Stimulated activated CD4-positive, alpha-beta T cell treated with anti-CD3 and anti-CD28 coated beads, Interleukin-15, amount 100 ng/mL, for 1 hour (primary cell): ENCODE results near the gene KNL1.
"Not testable (repeated sequence)": the region's sequence is repeated elsewhere in the genome, so short reads cannot be mapped to it uniquely, and the experiment has no call there.

Experiments used
- DNase-seq, 2 donors: peaks; one replicate each; pipeline ENCODE4 v3.0.0-alpha.2; 2020; ENCODE audit warnings: low read depth in 1 of 2, low spot score in 1 of 2

Gene KNL1

DNA sequence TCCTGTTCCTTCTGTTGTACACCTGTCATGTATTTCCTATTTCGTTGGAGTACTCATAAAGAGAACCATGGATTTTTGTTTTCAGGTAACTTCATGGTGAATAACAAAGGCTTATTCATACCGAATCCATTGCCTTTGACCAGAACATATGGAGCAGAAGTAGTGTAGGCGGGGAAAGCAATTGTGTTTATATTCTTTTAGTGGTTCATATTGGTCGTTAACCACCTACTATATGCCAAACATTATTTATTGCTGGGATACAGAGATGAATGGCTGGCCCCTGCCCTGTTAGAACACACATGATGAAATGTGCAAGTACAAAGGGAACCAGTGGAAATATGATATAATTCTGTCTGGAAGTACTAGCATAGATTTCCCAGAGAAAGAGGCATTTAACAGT, 15.2 kb upstream of the KNL1 start:
- no peak for DNase-seq

DNA sequence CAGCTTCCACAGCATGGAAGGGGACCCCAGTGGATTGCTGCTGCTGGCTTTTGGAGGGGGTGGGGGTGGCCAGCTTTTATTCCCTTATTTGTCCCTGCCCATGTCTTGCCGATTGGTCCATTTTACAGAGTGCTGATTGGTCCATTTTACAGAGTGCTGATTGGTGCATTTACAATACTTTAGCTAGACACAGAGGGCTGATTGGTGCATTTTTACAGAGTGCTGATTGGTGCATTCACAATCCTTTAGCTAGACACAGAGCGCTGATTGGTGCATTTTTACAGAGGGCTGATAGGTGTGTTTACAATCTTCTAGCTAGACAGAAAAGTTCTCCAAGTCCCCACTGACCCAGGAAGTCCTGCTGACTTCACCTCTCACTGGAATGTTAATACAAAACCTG, 12.3 kb upstream of the KNL1 start:
- not testable (repeated sequence) for DNase-seq

DNA sequence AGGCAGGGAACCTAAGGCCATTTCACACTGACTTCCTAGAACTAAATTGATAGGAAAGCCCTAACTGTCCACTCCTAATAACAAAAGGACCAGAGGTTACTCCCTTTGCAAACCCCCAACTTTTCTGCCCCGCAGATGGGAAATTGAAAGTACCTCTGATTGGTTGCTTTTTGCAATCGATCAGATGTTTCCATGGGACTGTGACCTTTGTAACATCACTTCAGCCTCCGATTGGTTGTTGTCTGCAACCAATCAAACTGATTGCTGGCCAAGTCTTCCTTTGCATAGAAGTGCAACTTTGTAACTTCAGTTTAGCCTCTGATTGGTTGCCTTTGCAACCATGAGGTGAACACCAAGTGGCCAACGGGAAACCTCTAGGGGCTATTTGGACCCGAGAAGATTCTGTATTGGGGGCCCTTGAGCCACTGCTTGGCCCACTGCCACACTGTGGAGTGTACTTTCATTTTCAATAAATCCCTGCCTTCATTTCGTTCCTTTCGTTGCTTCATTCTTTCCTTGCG, 11.3 kb upstream of the KNL1 start:
- no peak for DNase-seq

DNA sequence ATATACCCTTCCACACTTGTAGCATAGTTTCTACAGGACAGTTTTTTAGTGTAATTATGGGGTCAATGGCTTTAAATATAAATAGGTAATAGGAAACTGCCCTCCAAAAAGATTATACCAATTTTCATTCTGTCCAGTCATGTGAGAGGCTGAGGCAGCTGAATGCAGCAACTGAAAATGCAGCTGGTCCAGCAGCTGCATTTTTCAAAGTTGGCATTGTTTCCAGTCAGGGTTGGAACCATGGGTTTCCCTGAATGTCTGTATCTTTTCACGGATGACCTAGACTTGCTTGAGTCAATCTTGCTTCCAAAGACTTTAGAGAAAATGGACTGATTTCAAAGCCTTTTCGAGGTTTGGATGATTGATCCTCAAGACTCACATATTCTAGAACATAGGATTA, 9.9 kb upstream of the KNL1 start:
- no peak for DNase-seq

DNA sequence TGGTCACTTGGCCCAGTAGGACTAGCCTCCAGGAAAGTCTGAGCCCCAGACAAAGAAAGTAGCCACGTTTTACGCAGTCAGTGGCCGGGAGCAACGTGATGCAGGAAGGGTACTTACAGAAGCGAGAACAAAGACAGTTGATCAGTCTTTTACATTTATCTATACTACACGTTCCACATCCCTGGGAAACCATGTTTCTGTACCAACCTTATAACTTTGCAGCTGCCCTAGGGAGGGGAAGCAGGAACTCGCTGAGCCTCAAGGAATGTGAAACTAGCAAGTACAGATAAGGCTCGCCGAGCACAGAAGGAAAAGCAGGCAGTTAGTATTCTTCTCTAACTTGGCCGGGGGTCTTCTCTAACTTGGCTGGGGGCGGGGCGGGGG, 3.4 kb upstream of the KNL1 start:
- no peak for DNase-seq

DNA sequence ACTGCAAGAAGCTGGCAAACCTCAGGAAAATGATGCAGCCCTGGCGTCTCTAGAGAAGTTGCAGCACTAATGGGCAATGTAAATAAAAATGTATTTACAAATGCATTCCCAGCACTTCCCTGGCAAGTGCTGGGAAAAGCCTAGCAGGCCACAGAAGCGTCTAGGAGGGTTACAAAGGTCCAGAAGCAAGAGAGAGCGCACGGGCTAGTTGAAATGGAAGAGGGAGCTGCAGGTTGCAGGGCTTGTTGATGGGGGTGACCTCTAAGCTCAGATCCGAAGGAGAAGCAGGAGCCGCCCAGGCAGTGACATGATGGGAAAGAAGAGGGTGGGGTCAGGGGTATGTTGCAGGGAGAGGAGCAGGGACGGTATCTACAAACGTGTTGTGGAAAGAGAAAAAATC, 2.7 kb upstream of the KNL1 start:
- DNase-seq: no peak

DNA sequence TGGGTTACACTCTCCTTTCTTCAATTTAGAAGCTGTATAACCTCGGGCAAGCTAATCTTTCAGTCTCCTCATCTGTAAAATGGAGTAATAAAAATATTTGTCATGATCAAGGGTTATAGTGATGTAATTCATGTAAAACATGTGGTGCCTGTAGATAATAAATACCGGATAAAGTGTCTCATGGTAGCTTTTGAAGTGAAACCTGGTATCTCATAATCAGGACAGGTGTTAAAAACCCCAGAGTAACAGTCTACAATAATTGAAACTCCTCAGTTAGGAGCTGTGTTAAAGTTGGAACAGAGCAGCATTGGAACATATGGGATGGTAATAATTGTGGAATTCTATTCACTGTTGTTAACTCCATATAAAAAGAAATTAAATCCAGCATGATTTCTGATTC, 884 bp upstream of the KNL1 start:
- DNase-seq: no peak

DNA sequence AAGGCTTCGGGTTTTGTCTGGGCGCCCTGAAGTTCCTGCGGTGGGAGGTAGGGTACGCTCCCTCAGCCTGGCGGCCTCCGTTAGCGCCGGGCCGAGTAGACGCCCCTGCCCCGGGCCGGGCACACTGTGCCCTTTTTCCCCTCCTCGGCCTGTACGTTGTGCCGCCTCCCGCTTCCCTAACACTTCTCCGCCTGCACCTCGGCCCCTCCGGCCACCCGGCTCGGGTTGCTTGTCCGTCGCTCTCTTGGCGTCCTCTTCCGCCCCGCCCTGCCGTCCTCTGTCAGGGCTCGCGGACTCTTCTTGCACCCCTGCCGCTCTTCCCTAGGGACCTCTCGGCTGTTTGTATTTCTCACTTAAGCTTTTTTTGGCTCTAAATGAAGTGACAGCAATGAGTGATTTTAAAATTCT, 384 bp downstream of the KNL1 start:
- no peak for DNase-seq

DNA sequence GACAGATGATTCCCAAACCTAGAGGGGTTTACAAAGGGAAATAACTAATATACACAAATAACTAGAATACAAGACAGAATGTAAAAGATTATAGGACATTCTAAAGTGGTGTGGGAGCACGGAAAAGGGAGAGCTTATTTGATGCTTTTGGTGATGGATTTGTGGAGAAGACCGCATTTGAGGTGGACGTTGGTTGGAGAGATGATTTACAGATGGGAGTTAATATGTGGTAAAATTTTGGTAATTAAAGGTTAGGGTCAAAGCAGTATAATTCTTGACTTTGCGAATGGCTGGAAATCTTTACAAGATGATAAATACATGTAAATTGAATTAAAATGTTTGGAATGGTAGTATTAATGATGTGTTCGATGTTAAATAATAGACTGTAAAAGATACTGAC, 1.2 kb downstream of the KNL1 start:
- no peak for DNase-seq

DNA sequence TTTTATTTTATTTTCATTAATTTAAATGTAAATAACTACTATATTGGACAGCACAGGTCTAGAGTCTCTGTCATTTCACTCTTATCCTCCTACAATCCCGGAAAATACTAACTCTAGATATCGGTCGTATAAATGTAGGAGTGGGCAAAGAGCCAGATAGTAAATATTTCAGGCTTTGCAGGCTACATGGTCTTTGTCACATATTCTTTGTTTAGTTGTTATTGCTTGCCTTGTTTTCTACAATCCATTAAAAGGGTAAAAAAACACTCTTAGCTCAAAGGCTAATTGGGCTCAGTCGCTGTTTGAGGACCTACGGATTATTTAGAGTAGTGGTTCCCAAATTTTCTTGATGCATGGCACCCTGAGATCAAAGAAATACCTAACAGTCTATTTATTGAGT, 1.7 kb downstream of the KNL1 start:
- DNase-seq: no peak

DNA sequence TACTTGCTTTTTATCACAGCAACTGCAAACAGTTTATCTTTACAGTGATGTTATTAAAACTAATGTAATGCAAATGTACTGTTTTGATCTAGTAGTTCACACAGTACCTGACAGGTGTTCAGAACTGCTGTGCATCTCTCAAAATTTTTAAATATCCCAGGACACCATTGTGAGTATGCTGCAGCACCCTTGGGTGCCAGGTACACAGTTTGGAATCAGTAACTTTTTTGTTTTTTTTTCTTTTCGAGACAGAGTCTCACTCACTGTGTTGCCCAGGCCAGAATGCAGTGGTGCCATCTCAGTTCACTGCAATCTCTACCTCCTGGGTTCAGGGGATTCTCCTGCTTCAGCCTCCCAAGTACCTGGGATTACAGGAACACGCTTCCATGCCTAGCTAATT, 3.0 kb downstream of the KNL1 start:
- DNase-seq: no peak

DNA sequence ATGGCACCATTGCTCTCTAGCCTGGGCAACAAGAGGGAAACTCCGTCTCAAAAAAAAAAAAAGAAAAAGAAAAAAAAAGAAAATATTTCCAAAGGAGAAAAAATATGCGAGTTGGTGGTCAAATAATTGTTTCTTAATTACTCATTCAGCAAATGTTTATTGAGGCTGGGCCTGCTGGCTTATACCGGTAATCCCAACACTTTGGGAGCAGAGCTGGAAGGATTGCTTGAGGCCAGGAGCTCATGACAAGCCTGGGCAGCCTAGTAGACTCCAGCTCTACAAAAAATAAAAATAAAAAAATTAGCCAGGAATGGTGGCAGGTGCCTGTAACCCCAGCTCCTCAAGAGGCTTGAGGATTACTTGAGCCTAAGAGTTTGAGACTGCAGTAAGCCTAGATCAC, 4.1 kb downstream of the KNL1 start:
- no peak for DNase-seq

DNA sequence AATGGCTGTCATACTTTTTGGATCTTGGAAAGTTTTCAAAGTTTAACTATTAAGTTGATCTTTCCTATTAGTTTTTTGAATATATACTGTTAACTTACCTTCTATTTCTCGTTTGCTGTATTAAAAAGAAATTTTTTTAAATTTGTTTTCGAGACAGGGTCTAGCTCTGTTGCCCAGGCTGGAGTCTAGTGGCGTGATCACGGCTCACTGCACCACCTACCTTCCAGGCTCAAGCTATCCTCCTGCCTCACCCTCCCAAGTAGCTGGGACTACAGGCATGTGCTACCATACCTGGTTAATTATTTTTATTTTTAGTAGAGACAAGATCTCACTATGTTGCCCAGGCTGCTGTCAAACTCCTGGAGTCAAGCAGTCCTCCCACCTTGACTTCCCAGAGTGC, 4.6 kb downstream of the KNL1 start:
- DNase-seq: no peak

DNA sequence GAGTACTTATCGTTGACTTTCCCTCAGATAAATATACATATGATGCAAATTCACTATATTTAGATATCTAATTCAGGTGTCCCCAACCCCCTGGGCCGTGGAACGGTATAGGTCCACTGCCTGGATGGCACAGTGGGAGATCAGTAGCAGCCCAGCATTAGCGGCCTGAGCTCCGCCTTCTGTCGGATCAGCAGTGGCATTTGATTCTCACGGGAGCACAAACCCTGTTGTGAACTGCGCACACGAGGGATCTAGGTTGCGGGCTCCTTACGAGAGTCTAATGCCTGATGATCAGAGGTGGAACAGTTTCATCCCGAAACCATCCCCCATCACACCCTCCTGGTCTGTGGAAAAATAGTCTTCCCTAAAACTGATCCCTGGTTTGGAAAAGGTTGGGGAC, 6.9 kb downstream of the KNL1 start:
- DNase-seq: no peak

DNA sequence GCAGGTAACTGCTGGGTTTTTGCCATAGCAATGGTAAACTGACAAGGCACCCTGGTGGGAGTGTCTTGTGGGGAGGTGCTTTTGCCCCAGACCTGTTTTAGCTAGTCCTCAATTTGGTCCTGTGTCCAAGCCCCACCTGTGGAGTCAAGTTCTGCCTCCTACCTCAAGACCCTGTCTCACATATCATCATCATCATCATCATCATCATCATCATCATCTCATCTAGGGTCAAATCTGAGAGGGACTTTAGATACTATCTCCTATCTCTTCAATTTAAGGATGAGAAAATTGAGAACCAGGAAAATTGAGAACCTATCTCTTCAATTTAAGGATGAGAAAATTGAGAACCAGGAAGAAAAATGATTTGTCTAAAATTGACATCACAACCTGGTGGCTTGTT, 9.9 kb downstream of the KNL1 start:
- DNase-seq: no peak

DNA sequence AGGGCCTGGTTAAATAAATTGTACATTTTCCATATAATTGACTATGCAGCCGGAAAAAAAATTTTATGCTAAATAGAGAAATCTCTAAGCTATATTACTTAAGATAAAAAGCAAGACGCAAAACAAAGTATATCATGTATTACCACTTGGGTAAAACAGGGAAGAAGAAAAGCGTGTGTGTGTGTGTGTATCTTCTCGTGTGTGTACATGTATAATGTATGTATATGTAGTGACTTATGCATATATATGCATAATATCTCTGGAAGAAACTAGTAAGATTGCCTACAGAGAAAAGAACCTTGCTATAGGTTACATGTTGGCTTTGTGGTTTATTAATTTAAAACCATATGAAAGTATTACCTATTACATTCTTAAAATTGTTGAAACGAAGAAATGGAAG, 19.0 kb downstream of the KNL1 start:
- no peak for DNase-seq

DNA sequence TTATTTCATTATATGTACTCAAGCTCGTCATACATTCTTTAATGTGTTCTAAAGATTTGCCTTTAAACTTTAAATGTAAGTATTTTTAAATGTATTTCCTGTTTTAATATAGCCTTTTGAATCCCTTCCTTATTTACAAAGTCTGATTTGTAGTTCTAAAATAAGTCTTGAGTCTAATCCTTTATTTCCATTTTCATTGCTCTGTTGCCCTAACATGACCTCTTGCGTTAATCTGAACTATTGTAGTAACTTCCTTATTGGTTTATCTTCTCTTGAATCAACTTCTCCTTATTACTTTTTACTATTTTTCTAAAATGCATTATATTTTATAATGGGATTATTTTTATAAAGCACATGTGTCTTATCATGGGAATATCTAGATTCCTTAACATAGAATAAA, 24.0 kb downstream of the KNL1 start:
- no peak for DNase-seq

DNA sequence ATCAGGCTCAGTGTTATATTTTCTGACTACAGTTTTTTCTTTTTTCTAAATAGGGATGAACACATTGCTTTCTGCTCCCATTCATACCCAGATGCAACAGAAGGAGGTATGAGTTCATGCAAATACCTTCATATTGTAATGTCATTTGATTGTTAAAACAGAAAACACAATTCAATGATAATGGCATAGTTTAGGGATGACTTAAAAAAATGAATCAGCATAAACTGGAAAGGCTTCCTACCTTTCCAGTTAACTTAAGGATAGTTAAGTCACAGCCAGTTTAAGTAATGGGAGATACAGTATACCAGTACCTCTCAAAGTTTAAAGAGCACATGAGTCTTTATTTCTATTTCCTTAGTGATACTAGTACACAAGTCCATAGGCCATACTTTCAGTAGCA, 24.9 kb downstream of the KNL1 start:
- no peak for DNase-seq

DNA sequence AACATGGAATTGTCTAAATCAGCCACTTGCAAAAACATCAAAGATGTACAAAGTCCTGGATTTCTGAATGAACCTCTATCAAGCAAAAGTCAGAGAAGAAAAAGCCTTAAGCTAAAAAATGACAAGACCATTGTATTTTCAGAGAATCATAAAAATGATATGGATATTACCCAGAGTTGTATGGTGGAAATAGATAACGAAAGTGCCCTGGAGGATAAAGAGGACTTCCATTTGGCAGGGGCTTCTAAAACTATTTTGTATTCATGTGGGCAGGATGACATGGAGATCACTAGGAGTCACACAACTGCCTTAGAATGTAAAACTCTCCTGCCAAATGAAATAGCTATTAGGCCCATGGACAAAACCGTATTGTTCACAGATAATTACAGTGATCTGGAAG, 29.3 kb downstream of the KNL1 start:
- DNase-seq: no peak

DNA sequence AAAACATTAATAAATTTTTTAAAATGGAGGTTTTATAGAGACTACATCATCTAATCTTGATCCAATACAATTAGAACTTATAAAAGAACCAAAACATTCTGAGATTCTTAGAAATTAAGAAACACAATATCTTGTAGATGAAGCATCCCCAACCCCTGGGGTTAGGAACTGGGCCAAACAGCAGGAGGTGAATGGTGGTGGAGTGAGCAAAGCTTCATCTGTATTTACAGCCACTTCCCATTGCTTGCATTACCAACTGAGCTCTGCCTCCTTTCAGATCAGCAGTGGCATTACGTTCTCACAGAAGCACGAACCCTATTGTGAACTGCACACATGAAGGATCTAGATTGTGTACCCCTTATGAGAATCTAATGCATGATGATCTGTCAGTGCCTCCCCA, 36.3 kb downstream of the KNL1 start:
- DNase-seq: no peak

DNA sequence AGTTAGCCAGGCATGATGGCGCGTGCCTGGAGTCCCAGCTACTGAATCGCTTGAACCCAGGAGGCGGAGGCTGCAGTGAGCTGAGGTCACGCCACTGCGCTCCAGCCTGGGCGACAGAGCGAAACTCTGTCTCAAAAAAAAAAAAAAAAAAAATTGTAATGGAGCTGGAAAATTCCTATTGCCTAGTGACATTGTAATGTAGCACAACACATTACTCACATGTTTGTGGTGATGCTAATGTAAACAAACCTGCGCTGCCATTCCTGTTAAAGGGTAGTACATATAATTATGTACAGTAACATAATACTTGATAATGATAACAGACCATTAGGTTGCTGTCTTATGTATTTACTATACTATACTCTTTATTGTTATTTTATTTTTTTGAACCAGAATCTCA, 39.1 kb downstream of the KNL1 start:
- DNase-seq: no peak

DNA sequence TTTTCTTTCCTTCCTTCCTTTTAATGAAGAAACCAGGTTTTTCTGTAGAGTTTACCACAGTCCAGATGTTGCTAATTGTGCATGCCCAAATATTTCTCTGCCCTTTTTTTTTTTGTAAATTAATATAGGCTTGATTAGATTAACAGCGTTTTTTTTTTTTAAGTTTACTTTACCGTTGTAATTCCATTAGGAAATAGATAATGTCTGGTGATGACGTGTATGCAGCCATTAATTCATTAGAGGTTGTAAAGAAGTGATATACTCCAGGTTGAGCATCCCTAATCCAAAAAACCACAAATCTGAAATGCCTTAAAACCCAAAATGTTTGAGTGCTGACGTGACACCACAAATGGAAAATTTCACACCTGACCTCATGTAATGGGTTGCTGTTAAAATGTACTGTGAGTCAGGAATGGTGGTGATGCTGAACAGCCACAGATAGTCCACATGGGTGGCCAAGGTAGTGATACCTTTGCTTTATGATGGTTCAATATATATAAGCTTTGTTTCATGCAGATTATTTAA, 43.2 kb downstream of the KNL1 start:
- no peak for DNase-seq

DNA sequence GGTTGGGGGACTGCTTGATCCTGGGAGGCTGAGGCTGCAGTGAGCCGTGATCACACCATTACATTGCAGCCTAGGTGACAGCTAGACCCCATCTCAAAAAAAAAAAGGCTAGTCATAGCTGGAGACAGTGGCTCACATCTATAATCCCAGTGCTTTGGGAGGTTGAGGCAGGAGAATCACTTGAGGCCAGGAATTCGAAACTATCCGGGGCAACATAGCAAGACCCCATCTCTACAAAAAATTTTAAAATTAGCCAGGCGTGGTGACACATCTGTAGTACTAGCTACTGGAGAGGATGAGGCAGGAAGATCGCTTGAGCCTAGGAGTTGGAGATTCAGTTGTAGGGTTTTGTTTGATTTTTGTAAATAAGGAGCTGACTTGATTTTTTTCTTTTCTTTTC, 45.6 kb downstream of the KNL1 start:
- no peak for DNase-seq

DNA sequence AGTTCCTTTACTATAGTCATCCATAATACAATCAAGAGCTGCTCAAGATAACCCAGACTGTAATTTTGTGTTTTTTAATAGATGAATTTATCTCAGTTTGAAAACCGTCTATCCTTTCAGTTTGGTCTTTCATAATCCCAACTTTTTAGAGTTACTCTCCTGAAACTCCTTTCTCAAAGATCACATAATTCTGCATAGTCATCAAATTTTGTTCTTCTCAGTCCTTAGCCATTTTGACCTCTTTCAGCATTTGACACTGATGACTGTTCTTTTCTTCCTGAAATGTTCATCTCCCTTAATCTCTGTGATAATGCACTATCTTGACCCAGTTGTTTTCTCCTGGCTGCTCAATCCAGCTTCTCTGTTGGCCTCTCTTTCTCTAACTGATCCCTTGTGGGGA, 53.5 kb downstream of the KNL1 start:
- no peak for DNase-seq
